Measurements from ENCODE around the gene ASTN2.

GRCh38 chr9:117072216-117072615, 342.6 kb downstream of the ASTN2 start:
- TF ChIP-seq CTCF (conservative IDR thresholded peaks at IDR 0.05; ENCODE audit: low read length) = no peak
- TF ChIP-seq EZH2phosphoT487 (IDR thresholded peaks at IDR 0.05; ENCODE audit: borderline replicate concordance, low read depth, low read length) = no peak
